GM10266 (cell line): Measurements from ENCODE around the gene NTM.

Experiments used
- DNase-seq: peaks from one replicate; pipeline ENCODE4 v3.0.0; 2012; ENCODE audit errors: extremely low spot score
- TF ChIP-seq, protein P1 (sequence below): IDR thresholded peaks from 2 replicates; pipeline ENCODE4 v1.5.1; 2012; ENCODE audit warnings: mild to moderate bottlenecking, low read depth; ENCODE audit not compliant: control insufficient read depth, insufficient read depth; ENCODE audit errors: missing control alignments

The NTM gene

DNA sequence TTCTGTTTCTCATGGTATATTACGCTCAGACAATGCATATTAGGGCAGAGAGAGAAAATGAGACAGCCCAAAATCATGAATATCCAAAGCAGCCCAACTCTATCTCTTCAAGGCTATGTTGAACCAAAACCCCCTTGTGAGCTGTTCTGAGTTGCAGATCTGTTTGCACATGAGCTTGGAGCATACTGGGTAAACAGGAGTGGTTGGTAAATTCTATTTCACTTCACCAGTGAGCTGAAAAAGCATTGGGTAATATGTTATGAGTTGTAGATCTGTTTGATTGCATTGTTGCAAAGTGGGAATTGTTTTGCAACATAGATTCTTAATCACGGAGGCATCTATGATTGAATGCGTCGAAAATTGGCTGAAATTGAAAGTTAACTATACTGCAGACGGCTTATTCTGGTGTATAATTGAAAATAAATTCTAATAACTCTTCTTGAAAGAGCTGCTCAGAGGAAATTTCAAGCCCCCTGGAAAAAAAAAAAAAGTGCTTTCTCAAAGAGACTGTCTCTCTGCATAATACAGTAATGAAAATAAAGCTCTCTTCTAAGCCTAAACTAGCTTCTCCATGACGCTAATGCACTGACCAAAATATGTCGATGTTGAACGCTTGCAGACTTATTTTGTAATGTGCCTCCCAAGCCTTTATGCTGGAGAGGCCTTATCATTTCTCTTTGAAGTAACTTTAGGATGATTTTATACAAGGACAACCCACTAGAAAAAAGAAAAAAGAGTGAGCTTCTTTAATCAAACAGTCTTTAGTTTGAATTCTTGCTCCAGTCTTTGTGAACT lies 263.7 kb downstream of the NTM start:
- DNase-seq: no peak
- TF ChIP-seq, protein P1, sequence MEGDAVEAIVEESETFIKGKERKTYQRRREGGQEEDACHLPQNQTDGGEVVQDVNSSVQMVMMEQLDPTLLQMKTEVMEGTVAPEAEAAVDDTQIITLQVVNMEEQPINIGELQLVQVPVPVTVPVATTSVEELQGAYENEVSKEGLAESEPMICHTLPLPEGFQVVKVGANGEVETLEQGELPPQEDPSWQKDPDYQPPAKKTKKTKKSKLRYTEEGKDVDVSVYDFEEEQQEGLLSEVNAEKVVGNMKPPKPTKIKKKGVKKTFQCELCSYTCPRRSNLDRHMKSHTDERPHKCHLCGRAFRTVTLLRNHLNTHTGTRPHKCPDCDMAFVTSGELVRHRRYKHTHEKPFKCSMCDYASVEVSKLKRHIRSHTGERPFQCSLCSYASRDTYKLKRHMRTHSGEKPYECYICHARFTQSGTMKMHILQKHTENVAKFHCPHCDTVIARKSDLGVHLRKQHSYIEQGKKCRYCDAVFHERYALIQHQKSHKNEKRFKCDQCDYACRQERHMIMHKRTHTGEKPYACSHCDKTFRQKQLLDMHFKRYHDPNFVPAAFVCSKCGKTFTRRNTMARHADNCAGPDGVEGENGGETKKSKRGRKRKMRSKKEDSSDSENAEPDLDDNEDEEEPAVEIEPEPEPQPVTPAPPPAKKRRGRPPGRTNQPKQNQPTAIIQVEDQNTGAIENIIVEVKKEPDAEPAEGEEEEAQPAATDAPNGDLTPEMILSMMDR: no peak

DNA sequence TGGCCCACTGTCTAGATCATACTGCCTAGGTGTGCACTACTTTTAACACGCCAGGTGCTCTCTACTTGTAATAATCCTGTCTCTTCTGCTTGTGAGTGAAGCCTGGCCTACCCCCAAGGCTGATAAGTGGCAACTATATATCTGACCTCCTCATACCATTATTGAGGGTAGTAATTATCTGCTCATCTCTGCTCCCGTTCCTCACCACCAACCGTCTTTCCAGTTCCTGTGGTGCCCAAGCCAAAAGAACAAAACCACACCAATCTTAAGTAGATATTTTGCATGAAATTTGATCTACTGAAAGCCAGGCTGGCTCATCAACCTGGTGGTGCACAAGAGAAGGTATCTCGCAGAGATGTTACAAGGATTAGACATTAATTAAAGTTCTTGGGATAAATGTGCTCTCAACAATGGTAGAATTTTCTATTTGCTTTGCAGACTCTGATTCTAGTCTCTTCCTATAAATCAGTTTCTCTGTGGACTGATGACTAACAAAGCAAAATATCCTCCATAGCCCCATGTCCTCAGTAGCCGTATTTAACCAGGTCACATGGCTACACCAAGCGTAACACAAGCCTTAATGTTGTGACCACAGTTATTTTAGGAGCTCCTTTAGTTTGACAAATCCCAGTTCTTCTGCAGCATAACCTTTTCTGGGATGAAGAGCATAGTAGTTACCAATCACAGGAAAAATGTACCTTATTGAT lies 267.2 kb downstream of the NTM start:
- DNase-seq: no peak
- TF ChIP-seq, protein P1: no peak

DNA sequence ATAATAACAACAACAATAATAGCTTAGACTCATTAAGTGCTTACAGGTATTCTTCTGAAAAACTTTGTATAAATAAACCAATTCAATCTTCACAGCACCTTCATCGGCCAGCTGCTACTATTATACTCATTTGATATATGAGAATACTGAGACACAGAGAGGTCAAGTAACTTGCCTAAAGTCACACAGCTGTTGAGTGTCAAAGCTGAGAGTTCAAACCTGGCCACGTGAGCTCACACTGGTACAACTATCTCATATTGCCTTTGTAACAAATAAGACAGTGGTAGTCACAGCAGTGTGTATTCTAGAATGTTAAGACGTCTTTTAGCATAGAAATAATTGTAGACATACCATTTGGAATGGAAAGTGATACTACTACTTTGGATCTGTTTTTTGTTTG lies 268.5 kb downstream of the NTM start:
- TF ChIP-seq, protein P1: no peak
- no peak for DNase-seq

DNA sequence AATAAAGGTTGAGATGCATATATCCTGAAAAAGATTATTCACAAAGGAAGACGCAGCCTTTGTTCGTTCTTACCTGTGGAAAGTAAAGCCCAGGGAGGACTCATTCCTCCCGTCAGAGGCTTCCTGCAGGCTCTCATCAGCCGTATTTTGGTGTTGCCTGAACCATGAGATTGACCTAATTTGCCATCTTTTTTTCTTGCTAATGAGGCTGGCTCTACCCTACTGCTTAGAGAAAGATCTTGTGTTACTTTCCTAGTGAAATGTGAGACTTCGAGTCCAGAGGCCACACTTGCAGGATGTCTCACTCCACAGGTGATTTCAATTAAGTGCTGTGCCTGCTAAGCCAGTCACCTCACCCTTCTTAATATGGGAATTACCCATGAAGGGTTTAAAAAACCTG lies 269.9 kb downstream of the NTM start:
- DNase-seq: no peak
- TF ChIP-seq, protein P1: no peak

DNA sequence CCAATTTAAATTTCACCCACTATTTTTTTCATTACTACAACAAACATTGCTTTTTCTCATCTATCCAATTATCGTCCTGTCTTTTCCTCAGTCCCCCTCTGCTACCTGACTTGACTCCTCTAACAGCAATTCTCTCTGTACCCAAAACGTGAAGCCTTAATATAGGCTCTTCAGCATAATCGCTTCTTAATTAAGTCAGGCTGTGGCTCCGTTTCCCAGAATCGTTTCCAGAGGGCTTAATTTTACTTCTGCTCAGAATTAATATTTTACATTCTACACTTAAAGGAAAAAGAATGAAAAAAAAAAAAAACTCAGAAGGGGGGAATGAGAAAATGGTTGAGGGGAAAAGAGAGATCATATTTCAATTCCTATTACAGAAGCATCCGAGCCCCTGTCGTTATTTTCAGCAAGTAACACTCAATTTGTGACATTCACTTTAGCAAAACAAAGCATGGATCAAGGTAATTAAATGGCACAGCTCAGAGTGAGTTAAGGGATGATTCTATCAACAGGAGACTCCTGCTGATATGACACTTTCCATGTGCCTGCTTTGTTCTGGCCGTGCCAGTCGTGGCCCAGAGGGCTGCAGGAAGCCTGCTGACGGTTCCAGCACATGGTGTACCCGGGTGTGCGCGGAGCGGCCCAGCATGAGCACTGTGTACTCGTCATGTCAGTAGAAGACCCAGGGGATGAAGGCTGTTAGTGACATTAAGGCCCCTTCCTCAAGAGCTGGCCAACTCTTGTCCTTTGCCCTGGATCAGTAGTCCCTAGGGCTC lies 272.5 kb downstream of the NTM start:
- no peak for DNase-seq
- TF ChIP-seq, protein P1: no peak

DNA sequence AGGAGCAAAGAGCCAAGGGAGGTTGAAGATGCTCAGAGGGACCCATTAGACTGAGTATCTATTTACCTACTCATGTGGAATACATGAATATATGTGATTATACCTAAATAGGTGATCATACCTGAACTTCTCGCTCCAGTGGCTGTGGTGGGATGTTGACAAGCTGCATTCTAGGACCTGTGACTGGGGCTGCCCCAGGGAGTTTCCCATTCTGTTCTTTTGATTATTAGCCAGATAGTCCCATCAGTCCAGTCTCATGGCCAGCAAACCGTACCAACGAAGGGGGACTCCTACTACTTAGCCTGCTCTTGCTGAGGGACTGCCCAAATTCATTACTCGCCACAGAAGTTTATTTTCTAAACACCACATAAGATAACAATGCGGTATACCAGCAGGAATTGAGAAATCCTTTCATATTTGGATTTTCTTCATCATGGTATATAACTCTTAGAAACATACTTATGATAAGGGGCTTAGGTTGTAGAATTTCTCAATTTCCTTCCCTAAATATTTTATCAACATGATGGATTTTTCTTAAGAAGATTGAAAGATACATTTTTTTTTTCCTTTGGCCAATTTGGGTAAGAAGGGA lies 273.9 kb downstream of the NTM start:
- no peak for DNase-seq
- TF ChIP-seq, protein P1: no peak
